ENCODE measurements around the gene SYK. TPM values are rescaled to one million over a fixed set of nuclear protein-coding genes. Genes with fewer than 3 reads are reported as not detected.

The SYK gene
- total and polyA plus RNA-seq, 2 of the 13 experiments (the other 11 are each of a cell fraction or from before 2014, with no cell fraction given) = not detected

DNA sequence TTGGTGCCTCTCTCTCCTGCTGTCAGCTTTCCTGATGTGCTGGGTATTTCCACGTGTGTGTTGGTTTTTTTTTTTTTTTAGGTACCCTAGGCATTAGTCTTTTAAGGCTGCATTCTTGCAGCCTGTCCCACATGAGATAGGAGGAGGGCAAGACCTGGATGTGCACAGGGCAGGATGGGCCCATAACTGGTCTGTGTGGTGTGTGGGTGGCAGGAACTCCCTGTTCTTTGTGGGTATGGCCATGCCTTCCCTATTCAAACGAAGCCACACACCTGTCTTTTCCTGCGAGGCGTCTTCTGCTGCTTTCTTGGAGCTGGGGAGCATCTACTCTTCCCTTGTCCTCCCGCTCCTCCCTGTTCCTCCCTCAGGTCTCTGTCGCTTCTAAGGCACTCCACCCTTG is 6.8 kb downstream of the SYK start:
- no peaks in the 10 kb centered on the region for H3K4me1 ChIP-seq (ENCODE audit: insufficient read depth, low read length)
- no TSS peak for BruUV-seq (replicated peaks)
- ATAC-seq (no peak), FAIRE-seq (no peak), DNase-seq (ENCODE audit: low spot score) (no peak)
- no peak overlapping the region for H3K4me2 ChIP-seq (ENCODE audit: low read depth, low read length)
- no peak overlapping the region for H3K4me3 ChIP-seq (replicated peaks in 1 of 3; ENCODE audit: insufficient read depth in 1 of 3, low read depth in 2 of 3, low read length in 3 of 3)
- H3K27ac ChIP-seq (ENCODE audit: extremely low read length, insufficient read depth, low read length) = no peak overlapping the region
- H4K20me1 ChIP-seq (ENCODE audit: insufficient read depth, low read length) = no peaks in the 10 kb centered on the region
- H2AFZ ChIP-seq (ENCODE audit: low read length) = no peak overlapping the region
- 2% methylated on average over 6 of the region's 6 CpGs for WGBS (ENCODE audit: low lambda C conversion rate)
- H3K79me2 ChIP-seq (ENCODE audit: insufficient read depth, low read length) = no peaks in the 10 kb centered on the region
- H3K9ac ChIP-seq (ENCODE audit: insufficient read depth, low read depth, low read length) = no peak overlapping the region
- ChIA-PET CTCF (ENCODE audit: low intra/inter-chr PET ratio, low total read pairs) (no interaction called here), POLR2A (no interaction called here)
- in situ Hi-C loops (cut with HindIII; ENCODE audit: extremely low pct_ligation_motif_present, low pct_unique_long_range_greater_than_20kb) (no loop called here), intact Hi-C loops (cut with micrococcal nuclease; ENCODE audit: unreplicated experiment) (no loop called here)
- no peaks in the 10 kb centered on the region for H3K36me3 ChIP-seq (replicated peaks in 1 of 2; ENCODE audit: control insufficient read depth in 1 of 2, insufficient read depth in 2 of 2, low read length in 2 of 2)
- H3K27me3 ChIP-seq (ENCODE audit: control insufficient read depth in 1 of 2, insufficient read depth in 2 of 2, low read length in 2 of 2) = peaks cover 0 to 24% of the 10 kb centered on the region in 2 experiments; a peak in 2 of 5 replicates
- H3K9me3 ChIP-seq (ENCODE audit: low read length) = no peaks in the 10 kb centered on the region
- no peak for TF ChIP-seq ZKSCAN8 (CRISPR knock-in tag; IDR thresholded peaks at IDR 0.05; ENCODE audit: borderline replicate concordance)
- TF ChIP-seq ZNF451 (CRISPR knock-in tag; IDR thresholded peaks at IDR 0.05) = no peak
- TF ChIP-seq SYNCRIP (IDR thresholded peaks at IDR 0.05; ENCODE audit: insufficient read depth, low read depth, low read length) = no peak
- TF ChIP-seq ZNF672 (CRISPR knock-in tag; IDR thresholded peaks at IDR 0.05) = no peak
- TF ChIP-seq ZNF44 (CRISPR knock-in tag; IDR thresholded peaks at IDR 0.05) = no peak
- TF ChIP-seq AKAP8 (CRISPR knock-in tag; IDR thresholded peaks at IDR 0.05) = no peak
- no peak for TF ChIP-seq CEBPB (IDR thresholded peaks at IDR 0.05; ENCODE audit: borderline replicate concordance, low read depth, low read length)
- TF ChIP-seq, protein P1, sequence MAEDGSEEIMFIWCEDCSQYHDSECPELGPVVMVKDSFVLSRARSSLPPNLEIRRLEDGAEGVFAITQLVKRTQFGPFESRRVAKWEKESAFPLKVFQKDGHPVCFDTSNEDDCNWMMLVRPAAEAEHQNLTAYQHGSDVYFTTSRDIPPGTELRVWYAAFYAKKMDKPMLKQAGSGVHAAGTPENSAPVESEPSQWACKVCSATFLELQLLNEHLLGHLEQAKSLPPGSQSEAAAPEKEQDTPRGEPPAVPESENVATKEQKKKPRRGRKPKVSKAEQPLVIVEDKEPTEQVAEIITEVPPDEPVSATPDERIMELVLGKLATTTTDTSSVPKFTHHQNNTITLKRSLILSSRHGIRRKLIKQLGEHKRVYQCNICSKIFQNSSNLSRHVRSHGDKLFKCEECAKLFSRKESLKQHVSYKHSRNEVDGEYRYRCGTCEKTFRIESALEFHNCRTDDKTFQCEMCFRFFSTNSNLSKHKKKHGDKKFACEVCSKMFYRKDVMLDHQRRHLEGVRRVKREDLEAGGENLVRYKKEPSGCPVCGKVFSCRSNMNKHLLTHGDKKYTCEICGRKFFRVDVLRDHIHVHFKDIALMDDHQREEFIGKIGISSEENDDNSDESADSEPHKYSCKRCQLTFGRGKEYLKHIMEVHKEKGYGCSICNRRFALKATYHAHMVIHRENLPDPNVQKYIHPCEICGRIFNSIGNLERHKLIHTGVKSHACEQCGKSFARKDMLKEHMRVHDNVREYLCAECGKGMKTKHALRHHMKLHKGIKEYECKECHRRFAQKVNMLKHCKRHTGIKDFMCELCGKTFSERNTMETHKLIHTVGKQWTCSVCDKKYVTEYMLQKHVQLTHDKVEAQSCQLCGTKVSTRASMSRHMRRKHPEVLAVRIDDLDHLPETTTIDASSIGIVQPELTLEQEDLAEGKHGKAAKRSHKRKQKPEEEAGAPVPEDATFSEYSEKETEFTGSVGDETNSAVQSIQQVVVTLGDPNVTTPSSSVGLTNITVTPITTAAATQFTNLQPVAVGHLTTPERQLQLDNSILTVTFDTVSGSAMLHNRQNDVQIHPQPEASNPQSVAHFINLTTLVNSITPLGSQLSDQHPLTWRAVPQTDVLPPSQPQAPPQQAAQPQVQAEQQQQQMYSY (CRISPR knock-in tag; IDR thresholded peaks at IDR 0.05) = no peak
- no peak for TF ChIP-seq ZNF644 (CRISPR knock-in tag; IDR thresholded peaks at IDR 0.05; ENCODE audit: low read depth)
- no peak for TF ChIP-seq KMT2A (CRISPR knock-in tag; IDR thresholded peaks at IDR 0.05)
